H9 (cell line): ENCODE measurements around the gene KCNJ10. TPM values are rescaled to one million over a fixed set of nuclear protein-coding genes. Genes with fewer than 3 reads are reported as not detected.

Experiments used
- DNase-seq: peaks from one replicate; pipeline ENCODE4 v3.0.0-alpha.2; 2017
- H2AFZ ChIP-seq: one replicate; pipeline ENCODE4 v1.6.1; 2013; ENCODE audit warnings: mild to moderate bottlenecking, low read length, control low read depth, moderate library complexity
- H2AK5ac ChIP-seq: 2 replicates; pipeline ENCODE4 v1.6.1; 2013; ENCODE audit warnings: low read length, control low read depth, mixed read lengths; ENCODE audit not compliant: insufficient read length
- H2BK120ac ChIP-seq: one replicate; pipeline ENCODE4 v1.6.1; 2013; ENCODE audit warnings: low read depth, mild to moderate bottlenecking, low read length, control low read depth, inconsistent platforms; ENCODE audit not compliant: poor library complexity, severe bottlenecking
- H2BK12ac ChIP-seq: 2 replicates; pipeline ENCODE4 v1.6.1; 2013; ENCODE audit warnings: low read length, control low read depth, mixed read lengths, low read depth; ENCODE audit not compliant: insufficient read length
- H2BK15ac ChIP-seq: 2 replicates; pipeline ENCODE4 v1.6.1; 2013; ENCODE audit warnings: low read depth, low read length, control low read depth
- H2BK20ac ChIP-seq: one replicate; pipeline ENCODE4 v1.6.1; 2013; ENCODE audit warnings: low read depth, mild to moderate bottlenecking, low read length, control low read depth, inconsistent platforms; ENCODE audit not compliant: poor library complexity, severe bottlenecking
- H2BK5ac ChIP-seq: 2 replicates; pipeline ENCODE4 v1.6.1; 2013; ENCODE audit warnings: low read length, control low read depth, mixed read lengths; ENCODE audit not compliant: insufficient read length
- H3K14ac ChIP-seq: 2 replicates; pipeline ENCODE4 v1.6.1; 2013; ENCODE audit warnings: low read length, control low read depth; ENCODE audit not compliant: insufficient read depth
- H3K18ac ChIP-seq: 2 replicates; pipeline ENCODE4 v1.6.1; 2013; ENCODE audit warnings: low read depth, mild to moderate bottlenecking, mixed read lengths, low read length, control low read depth; ENCODE audit not compliant: insufficient read length
- H3K23ac ChIP-seq: 2 replicates; pipeline ENCODE4 v1.6.1; 2013; ENCODE audit warnings: low read length, control low read depth, mixed read lengths, low read depth; ENCODE audit not compliant: insufficient read length
- H3K23me2 ChIP-seq: 2 replicates; pipeline ENCODE4 v1.6.1; 2013; ENCODE audit warnings: low read depth, mild to moderate bottlenecking, mixed read lengths, low read length, control low read depth; ENCODE audit not compliant: insufficient read length, poor library complexity, severe bottlenecking
- H3K27ac ChIP-seq: 2 replicates; pipeline ENCODE4 v1.5.1; 2013; ENCODE audit warnings: low read length, control low read depth, mixed read lengths, low read depth; ENCODE audit not compliant: insufficient read length
- H3K27me3 ChIP-seq: 2 replicates; pipeline ENCODE4 v1.6.1; 2013; ENCODE audit warnings: low read length, control low read depth, inconsistent platforms; ENCODE audit not compliant: insufficient read depth
- H3K4ac ChIP-seq: 2 replicates; pipeline ENCODE4 v1.6.1; 2013; ENCODE audit warnings: low read depth, mild to moderate bottlenecking, control low read depth, inconsistent platforms, low read length, moderate library complexity
- H3K4me1 ChIP-seq: 2 replicates; pipeline ENCODE4 v1.6.1; 2013; ENCODE audit warnings: low read length, control low read depth, inconsistent platforms; ENCODE audit not compliant: insufficient read depth
- H3K4me2 ChIP-seq: 2 replicates; pipeline ENCODE4 v1.6.1; 2013; ENCODE audit warnings: low read length, control low read depth, mixed read lengths; ENCODE audit not compliant: insufficient read length, insufficient read depth
- H3K56ac ChIP-seq: 2 replicates; pipeline ENCODE4 v1.6.1; 2013; ENCODE audit warnings: low read depth, mild to moderate bottlenecking, mixed read lengths, low read length, control low read depth; ENCODE audit not compliant: insufficient read length
- H3K79me1 ChIP-seq: 2 replicates; pipeline ENCODE4 v1.6.1; 2013; ENCODE audit warnings: low read depth, mild to moderate bottlenecking, moderate library complexity, low read length, control low read depth, inconsistent platforms; ENCODE audit not compliant: insufficient read depth, poor library complexity, severe bottlenecking
- H3K79me2 ChIP-seq: 2 replicates; pipeline ENCODE4 v1.6.1; 2013; ENCODE audit warnings: low read length, control low read depth, inconsistent platforms; ENCODE audit not compliant: insufficient read depth
- H3K9ac ChIP-seq: 2 replicates; pipeline ENCODE4 v1.6.1; 2013; ENCODE audit warnings: low read length, control low read depth, mixed read lengths; ENCODE audit not compliant: insufficient read length; ENCODE audit errors: extremely low read depth
- H3K9me3 ChIP-seq: one replicate; pipeline ENCODE4 v1.6.1; 2013; ENCODE audit warnings: low read depth, low read length, inconsistent platforms; ENCODE audit not compliant: control insufficient read depth
- H3T11ph ChIP-seq: one replicate; pipeline ENCODE4 v1.6.1; 2013; ENCODE audit warnings: mild to moderate bottlenecking, low read length, control low read depth, inconsistent platforms
- H4K20me1 ChIP-seq: one replicate; pipeline ENCODE4 v1.6.1; 2013; ENCODE audit not compliant: control insufficient read depth, insufficient read length, insufficient read depth
- H4K5ac ChIP-seq: 2 replicates; pipeline ENCODE4 v1.6.1; 2013; ENCODE audit warnings: low read depth, mild to moderate bottlenecking, mixed read lengths, low read length, control low read depth; ENCODE audit not compliant: insufficient read length
- H4K8ac ChIP-seq: replicated peaks from 2 replicates; pipeline ENCODE4 v1.6.1; 2013; ENCODE audit warnings: low read length, control low read depth, mixed read lengths, low read depth; ENCODE audit not compliant: insufficient read length
- H4K91ac ChIP-seq: 2 replicates; pipeline ENCODE4 v1.6.1; 2013; ENCODE audit warnings: low read depth, mild to moderate bottlenecking, moderate library complexity, mixed read lengths, low read length, control low read depth; ENCODE audit not compliant: insufficient read length
- H3K27ac Mint-ChIP-seq, 3 experiments: 2 replicates in 2 of 3; 3 replicates in 1 of 3; pipeline ENCODE4 v1.8.0; 2020 to 2021; ENCODE audit warnings: mixed read lengths in 3 of 3, mild to moderate bottlenecking in 1 of 3, moderate library complexity in 1 of 3
- H3K27me3 Mint-ChIP-seq: 2 replicates; pipeline ENCODE4 v1.8.0; 2021; ENCODE audit warnings: low read depth, mild to moderate bottlenecking, moderate library complexity, mixed read lengths
- H3K36me3 Mint-ChIP-seq, 3 experiments: 2 replicates in 2 of 3; 3 replicates in 1 of 3; pipeline ENCODE4 v1.8.0; 2020 to 2021; ENCODE audit warnings: low read depth in 3 of 3, mixed read lengths in 3 of 3; ENCODE audit not compliant: insufficient read depth in 1 of 3
- H3K4me1 Mint-ChIP-seq, 2 experiments: 2 replicates each; pipeline ENCODE4 v1.8.0; 2020; ENCODE audit warnings: mixed read lengths in 2 of 2
- H3K4me3 Mint-ChIP-seq, 2 experiments: 2 replicates in 1 of 2; 3 replicates in 1 of 2; pipeline ENCODE4 v1.8.0; 2020 to 2021; ENCODE audit warnings: mild to moderate bottlenecking in 2 of 2, mixed read lengths in 2 of 2, moderate library complexity in 1 of 2
- H3K9me3 Mint-ChIP-seq, 2 experiments: 2 replicates in 1 of 2; 3 replicates in 1 of 2; pipeline ENCODE4 v1.8.0; 2020; ENCODE audit warnings: mild to moderate bottlenecking in 2 of 2, mixed read lengths in 2 of 2, moderate library complexity in 1 of 2
- CTCF ChIP-seq: fragments of 200-600 bp; sonication (generic); conservative IDR thresholded peaks from 3 replicates; pipeline ENCODE4 v1.8.0; 2021; ENCODE audit warnings: antibody characterized with exemption, mild to moderate bottlenecking
- WGBS: extraction: QIAGEN DNeasy Blood & Tissue Kit; methylation state at CpG from one replicate; pipeline ENCODE4 v1.1.7; 2013; ENCODE audit warnings: missing lambda C conversion rate, low lambda C conversion rate, mixed read lengths; ENCODE audit not compliant: insufficient read length; ENCODE audit errors: extremely low coverage; 5-methylcytosine and 5-hydroxymethylcytosine counted together
- total RNA-seq: library from RNA; stranded (reverse); gene quantifications from 2 replicates; pipeline ENCODE4 v1.2.1, GENCODE V29; 2021

KCNJ10 gene
- total RNA-seq, 1 experiment from 2014 or later: 0.44 TPM

GRCh38 chr1:160009081-160009480 lies 60.9 kb downstream of the KCNJ10 start:
- no peak for TF ChIP-seq CTCF
- H3K27ac ChIP-seq: no peak overlapping the region
- no CpG with 5 or more reads among the region's 2 CpGs for WGBS
- no peak overlapping the region for H2BK5ac ChIP-seq
- DNase-seq: no peak
- H3K23me2 ChIP-seq: no peaks in the 10 kb centered on the region
- H3K4me3 Mint-ChIP-seq: no peak overlapping the region
- H2AK5ac ChIP-seq: no peak overlapping the region
- H3K79me2 ChIP-seq: no peaks in the 10 kb centered on the region
- H2BK15ac ChIP-seq: no peak overlapping the region
- no peak overlapping the region for H2BK20ac ChIP-seq
- no peaks in the 10 kb centered on the region for H3K9me3 ChIP-seq
- H3K79me1 ChIP-seq: no peaks in the 10 kb centered on the region
- peaks cover 14% of the 10 kb centered on the region for H3K27me3 Mint-ChIP-seq
- no peak overlapping the region for H3T11ph ChIP-seq
- no peak overlapping the region for H4K91ac ChIP-seq
- no peak overlapping the region for H3K23ac ChIP-seq
- H2AFZ ChIP-seq: no peak overlapping the region
- H3K4me1 ChIP-seq: no peaks in the 10 kb centered on the region
- H3K36me3 Mint-ChIP-seq: no peaks in the 10 kb centered on the region
- H3K14ac ChIP-seq: no peak overlapping the region
- H4K5ac ChIP-seq: no peak overlapping the region
- no peak overlapping the region for H3K18ac ChIP-seq
- no peaks in the 10 kb centered on the region for H3K27me3 ChIP-seq
- H3K56ac ChIP-seq: no peak overlapping the region
- H3K9me3 Mint-ChIP-seq: no peaks in the 10 kb centered on the region
- no peaks in the 10 kb centered on the region for H4K20me1 ChIP-seq
- H3K4me2 ChIP-seq: no peak overlapping the region
- no peak overlapping the region for H3K4ac ChIP-seq
- H3K9ac ChIP-seq: no peak overlapping the region
- H3K4me1 Mint-ChIP-seq: no peaks in the 10 kb centered on the region
- H2BK120ac ChIP-seq: no peak overlapping the region
- no peak overlapping the region for H4K8ac ChIP-seq
- no peak overlapping the region for H3K27ac Mint-ChIP-seq
- no peak overlapping the region for H2BK12ac ChIP-seq
